ENCODE measurements around the gene SPTB.

SPTB gene

GRCh38 chr14:64838656-64839055 is 41.1 kb downstream of the SPTB start:
- no peak for TF ChIP-seq CTCF (IDR thresholded peaks at IDR 0.05; ENCODE audit: low read depth, low read length)
- no peak overlapping the region for H3K4me3 ChIP-seq (replicated peaks in 1 of 2; ENCODE audit: low read depth in 2 of 2, low read length in 2 of 2)
- DNase-seq (ENCODE audit: low read depth in 2 of 2): no peak

GRCh38 chr14:64835431-64835830 is 44.3 kb downstream of the SPTB start:
- no peak overlapping the region for H3K4me3 ChIP-seq (replicated peaks in 1 of 2; ENCODE audit: low read depth in 2 of 2, low read length in 2 of 2)
- no peak for DNase-seq (ENCODE audit: low read depth in 2 of 2)
- no peak for TF ChIP-seq CTCF (IDR thresholded peaks at IDR 0.05; ENCODE audit: low read depth, low read length)

- no peak for DNase-seq (ENCODE audit: low read depth in 2 of 2)
- no peak overlapping the region for H3K4me3 ChIP-seq (replicated peaks in 1 of 2; ENCODE audit: low read depth in 2 of 2, low read length in 2 of 2)
- TF ChIP-seq CTCF (IDR thresholded peaks at IDR 0.05; ENCODE audit: low read depth, low read length): no peak
These were observed 44.7 kb downstream of the SPTB start for GRCh38 chr14:64834965-64835364.

- no peak for TF ChIP-seq CTCF (IDR thresholded peaks at IDR 0.05; ENCODE audit: low read depth, low read length)
- H3K4me3 ChIP-seq (replicated peaks in 1 of 2; ENCODE audit: low read depth in 2 of 2, low read length in 2 of 2): no peak overlapping the region
- no peak for DNase-seq (ENCODE audit: low read depth in 2 of 2)
These were observed 48.3 kb downstream of the SPTB start for GRCh38 chr14:64831419-64831818.

- no peak for TF ChIP-seq CTCF (IDR thresholded peaks at IDR 0.05; ENCODE audit: low read depth, low read length)
- no peak for DNase-seq (ENCODE audit: low read depth in 2 of 2)
- H3K4me3 ChIP-seq (replicated peaks in 1 of 2; ENCODE audit: low read depth in 2 of 2, low read length in 2 of 2): no peak overlapping the region
These were observed 48.7 kb downstream of the SPTB start for GRCh38 chr14:64830961-64831360.

- no peak for TF ChIP-seq CTCF (IDR thresholded peaks at IDR 0.05; ENCODE audit: low read depth, low read length)
These were observed 51.6 kb downstream of the SPTB start for GRCh38 chr14:64828071-64828470.

GRCh38 chr14:64826845-64827244 is 52.9 kb downstream of the SPTB start:
- TF ChIP-seq CTCF (IDR thresholded peaks at IDR 0.05; ENCODE audit: low read depth, low read length): no peak
- peak; percentile 4 to 43 for DNase-seq (ENCODE audit: low read depth in 2 of 2)
- no peak overlapping the region for H3K4me3 ChIP-seq (replicated peaks in 1 of 2; ENCODE audit: low read depth in 2 of 2, low read length in 2 of 2)

More at GRCh38 chr14:64828071-64828470, 51.6 kb downstream of the SPTB start:
- DNase-seq (ENCODE audit: low read depth in 2 of 2): no peak
- H3K4me3 ChIP-seq (replicated peaks in 1 of 2; ENCODE audit: low read depth in 2 of 2, low read length in 2 of 2): no peak overlapping the region
